ENCODE data around the gene CCNL2. TPM values are rescaled to one million over a fixed set of nuclear protein-coding genes. Genes with fewer than 3 reads are reported as not detected.
A peak's percentile ranks its signal among the peaks of the same experiment; 100 is the strongest.

CCNL2 gene
- total RNA-seq, 4 donors from 2014 or later: 122 to 249 (median 142) TPM

DNA sequence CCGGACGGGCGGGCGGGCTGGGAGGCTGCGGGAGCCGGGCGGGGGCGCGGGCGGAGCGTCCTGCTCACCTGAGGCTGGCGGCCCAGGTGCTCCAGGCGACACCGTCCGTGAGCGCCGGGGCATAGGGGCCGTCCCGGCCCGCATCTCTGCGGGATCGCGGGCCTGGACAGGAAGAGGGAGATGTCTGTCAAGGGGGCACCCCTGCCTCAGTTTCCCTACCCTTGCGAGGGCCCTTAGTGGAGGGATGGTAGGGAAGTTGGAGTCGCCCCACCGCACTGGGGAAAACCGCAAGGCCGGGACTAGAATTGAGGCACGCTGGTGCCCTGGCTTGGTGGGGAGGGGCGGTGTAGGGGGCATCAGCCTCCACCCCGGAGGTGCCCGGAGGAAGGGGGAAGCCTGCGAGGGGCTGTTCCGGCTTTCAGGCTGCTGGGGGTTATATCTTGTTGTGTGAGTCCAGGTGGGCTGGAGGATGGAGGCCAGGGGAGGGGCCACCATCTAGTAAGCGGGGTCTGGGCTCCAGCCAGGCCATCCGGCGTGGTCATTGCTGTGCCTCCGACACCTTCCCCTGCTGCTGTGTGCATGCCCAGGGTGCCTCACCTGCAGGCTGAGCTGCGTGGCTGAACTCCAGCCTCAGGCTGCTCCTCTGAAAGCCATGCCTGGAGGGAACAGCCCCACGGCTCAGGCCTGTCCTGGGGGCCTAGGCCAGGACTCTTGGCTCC, 36.9 kb upstream of the CCNL2 start:
- 10 to 14% methylated on average over 13 to 24 of the region's 40 CpGs for WGBS, 2 donors
- DNase-seq (ENCODE audit: low spot score in 2 of 2): no peak
- intact Hi-C loops (cut with DNase I; ENCODE audit: low total_unique reads): no loop called here
- TF ChIP-seq, protein P1, sequence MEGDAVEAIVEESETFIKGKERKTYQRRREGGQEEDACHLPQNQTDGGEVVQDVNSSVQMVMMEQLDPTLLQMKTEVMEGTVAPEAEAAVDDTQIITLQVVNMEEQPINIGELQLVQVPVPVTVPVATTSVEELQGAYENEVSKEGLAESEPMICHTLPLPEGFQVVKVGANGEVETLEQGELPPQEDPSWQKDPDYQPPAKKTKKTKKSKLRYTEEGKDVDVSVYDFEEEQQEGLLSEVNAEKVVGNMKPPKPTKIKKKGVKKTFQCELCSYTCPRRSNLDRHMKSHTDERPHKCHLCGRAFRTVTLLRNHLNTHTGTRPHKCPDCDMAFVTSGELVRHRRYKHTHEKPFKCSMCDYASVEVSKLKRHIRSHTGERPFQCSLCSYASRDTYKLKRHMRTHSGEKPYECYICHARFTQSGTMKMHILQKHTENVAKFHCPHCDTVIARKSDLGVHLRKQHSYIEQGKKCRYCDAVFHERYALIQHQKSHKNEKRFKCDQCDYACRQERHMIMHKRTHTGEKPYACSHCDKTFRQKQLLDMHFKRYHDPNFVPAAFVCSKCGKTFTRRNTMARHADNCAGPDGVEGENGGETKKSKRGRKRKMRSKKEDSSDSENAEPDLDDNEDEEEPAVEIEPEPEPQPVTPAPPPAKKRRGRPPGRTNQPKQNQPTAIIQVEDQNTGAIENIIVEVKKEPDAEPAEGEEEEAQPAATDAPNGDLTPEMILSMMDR (IDR thresholded peaks at IDR 0.05): no peak
- TF ChIP-seq POLR2A (IDR thresholded peaks at IDR 0.05): no peak
- no peak overlapping the region for H3K4me3 ChIP-seq (ENCODE audit: low read depth, poor library complexity, severe bottlenecking)

DNA sequence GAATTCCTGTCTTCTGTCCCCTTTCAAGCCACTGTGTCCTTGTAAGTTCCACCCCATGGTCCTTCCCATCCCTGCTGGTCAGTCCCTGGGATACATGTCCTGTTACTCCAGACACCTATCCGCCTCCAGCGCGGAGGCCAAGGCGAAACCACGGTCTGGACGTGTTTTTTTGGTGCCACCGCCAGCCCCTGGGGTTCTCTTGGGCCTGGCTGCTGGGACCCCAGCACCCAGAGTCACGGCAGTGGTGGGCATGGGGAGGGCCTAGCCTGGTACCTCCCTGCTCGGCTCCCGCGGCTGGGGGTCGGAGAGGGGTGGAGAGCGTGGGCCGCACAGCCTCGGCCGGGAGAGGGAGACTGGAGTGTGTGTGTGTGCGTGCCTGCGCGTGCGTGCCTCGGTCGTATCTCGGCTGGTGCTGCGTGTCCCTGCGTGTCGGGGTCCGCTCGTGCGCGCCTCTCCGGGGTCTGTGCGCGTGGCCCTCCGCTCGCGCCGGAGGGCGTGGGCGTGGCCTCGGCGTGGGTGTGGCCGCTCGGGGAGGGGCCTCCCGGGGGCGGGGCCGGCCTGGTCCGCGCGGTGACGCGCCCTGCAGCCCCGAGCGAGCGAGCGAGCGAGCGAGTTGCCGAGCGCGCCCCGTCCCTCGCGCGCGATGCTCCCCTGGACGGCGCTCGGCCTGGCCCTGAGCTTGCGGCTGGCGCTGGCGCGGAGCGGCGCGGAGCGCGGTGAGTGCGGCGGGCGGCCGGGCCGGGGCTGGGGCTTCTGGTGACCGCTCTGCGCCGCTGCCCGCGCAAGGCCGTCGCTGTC, 36.2 kb upstream of the CCNL2 start, which contains the start of gene VWA1:
TSS of gene VWA1 (plus strand) at position 585 of the 798 bp plus-strand sequence. CDS start at position 644, 59 bp downstream.
- DNase-seq (ENCODE audit: low spot score in 2 of 2): no peak
- intact Hi-C loops (cut with DNase I; ENCODE audit: low total_unique reads): no loop called here

DNA sequence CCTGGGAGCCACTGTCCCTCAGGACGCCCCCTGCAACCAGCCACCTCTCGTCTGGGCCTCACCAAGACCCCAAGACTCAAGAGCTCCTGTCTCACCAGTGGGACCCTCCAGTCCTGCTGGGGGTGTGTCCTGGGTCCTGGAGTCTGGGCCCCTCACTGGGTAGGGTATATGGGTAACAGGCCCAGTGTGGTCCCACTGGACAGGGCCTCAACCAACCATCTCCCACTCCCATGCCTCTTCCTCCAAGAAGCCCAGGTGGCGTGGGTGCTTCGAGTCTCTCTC, 35.6 kb upstream of the CCNL2 start:
- H3K4me3 ChIP-seq (ENCODE audit: low read depth, poor library complexity, severe bottlenecking): no peak overlapping the region
- intact Hi-C loops (cut with DNase I; ENCODE audit: low total_unique reads): no loop called here
- TF ChIP-seq POLR2A (IDR thresholded peaks at IDR 0.05): no peak
- TF ChIP-seq, protein P1 (IDR thresholded peaks at IDR 0.05): no peak
- no peak for DNase-seq (ENCODE audit: low spot score in 2 of 2)
- 39 to 100% methylated on average over 2 to 3 of the region's 4 CpGs for WGBS, 2 donors

More for the DNA sequence above, 36.2 kb upstream of the CCNL2 start, which contains the start of gene VWA1:
- TF ChIP-seq, protein P1 (IDR thresholded peaks at IDR 0.05): no peak
- H3K4me3 ChIP-seq (ENCODE audit: low read depth, poor library complexity, severe bottlenecking): peak within 1 kb of the TSS; percentile 18
- WGBS, 2 donors: 16 to 20% methylated on average over 34 to 35 of the region's 89 CpGs

DNA sequence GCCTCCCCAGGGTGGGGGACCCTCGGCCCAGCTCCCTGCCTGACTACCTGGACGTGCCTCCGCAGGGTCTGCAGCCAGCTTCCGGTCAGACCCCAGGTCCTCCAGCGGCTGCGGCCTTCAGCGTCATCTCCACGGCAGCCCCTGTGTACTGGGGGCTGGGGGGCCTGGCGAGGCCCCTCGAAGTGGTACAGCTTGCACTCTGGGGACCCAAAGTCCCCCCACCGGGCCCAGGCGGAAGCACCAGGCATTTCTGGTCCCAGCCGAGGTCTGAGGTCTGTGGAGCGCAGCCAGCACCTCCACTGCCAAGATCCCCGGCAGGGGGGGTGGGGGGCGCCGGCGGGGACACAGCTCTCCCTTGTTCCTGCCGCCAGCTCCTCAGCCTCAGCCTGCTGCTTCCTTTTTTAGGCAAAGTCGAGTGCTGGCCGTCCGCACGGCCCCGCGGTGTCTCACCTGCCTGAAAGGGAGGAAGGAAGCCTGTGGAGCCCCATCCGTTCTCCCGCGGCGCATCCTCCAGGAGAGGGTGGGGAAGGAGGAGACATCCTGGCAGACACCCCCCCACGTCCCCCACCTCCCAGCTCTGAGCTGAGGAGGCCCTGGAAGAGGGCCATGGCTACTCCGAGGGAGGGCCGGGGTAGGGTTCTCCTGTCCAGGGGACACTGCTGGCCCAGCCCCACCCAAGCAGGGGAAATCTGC, 35.1 kb upstream of the CCNL2 start:
- TF ChIP-seq, protein P1 (IDR thresholded peaks at IDR 0.05): no peak
- TF ChIP-seq POLR2A (IDR thresholded peaks at IDR 0.05): no peak
- 6 to 30% methylated on average over 6 to 21 of the region's 32 CpGs for WGBS, 2 donors
- H3K4me3 ChIP-seq (ENCODE audit: low read depth, poor library complexity, severe bottlenecking): no peak overlapping the region
- intact Hi-C loops (cut with DNase I; ENCODE audit: low total_unique reads): no loop called here
- DNase-seq (ENCODE audit: low spot score in 2 of 2): peak in 1 of 2 donors; percentile 90

DNA sequence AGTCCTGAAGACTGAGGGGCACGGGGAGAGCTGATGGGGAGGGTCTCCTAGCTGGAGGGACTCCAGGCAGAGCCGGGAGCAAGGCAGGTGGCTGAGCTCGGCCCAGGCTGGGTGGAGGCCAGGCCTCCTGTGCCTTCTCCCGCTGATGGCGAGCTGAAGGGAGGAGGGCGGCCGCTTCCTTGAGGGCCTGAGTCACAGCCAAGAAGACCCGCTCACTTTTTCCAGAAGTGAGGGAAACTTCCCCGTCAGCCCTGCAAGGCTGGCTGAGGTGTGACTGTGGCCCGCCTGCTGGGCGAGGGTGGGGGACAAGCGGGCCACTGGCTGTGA, 34.6 kb upstream of the CCNL2 start:
- DNase-seq (ENCODE audit: low spot score in 2 of 2): peak in 1 of 2 donors; percentile 87
- WGBS, 2 donors: 18 to 29% methylated on average over 4 to 9 of the region's 12 CpGs
- TF ChIP-seq, protein P1 (IDR thresholded peaks at IDR 0.05): no peak
- TF ChIP-seq POLR2A (IDR thresholded peaks at IDR 0.05): no peak

More for the DNA sequence above, 34.6 kb upstream of the CCNL2 start:
- intact Hi-C loops (cut with DNase I; ENCODE audit: low total_unique reads): no loop called here
- H3K4me3 ChIP-seq (ENCODE audit: low read depth, poor library complexity, severe bottlenecking): no peak overlapping the region

Measured in lower leg skin (tissue), 4 donors.